ENCODE results near the gene HECTD4.

The HECTD4 gene

GRCh38 chr12:112208301-112208910 lies 173.8 kb downstream of the HECTD4 start:
- no peak overlapping the region for H3K4me3 ChIP-seq (ENCODE audit: control insufficient read depth, low read depth, low read length)
- DNase-seq (ENCODE audit: low read depth): no peak
- no peak for TF ChIP-seq CTCF (conservative IDR thresholded peaks at IDR 0.05; ENCODE audit: control insufficient read depth, insufficient read depth, low read depth, low read length)

- no peak for TF ChIP-seq CTCF (conservative IDR thresholded peaks at IDR 0.05; ENCODE audit: control insufficient read depth, insufficient read depth, low read depth, low read length)
- DNase-seq (ENCODE audit: low read depth): no peak
- no peak overlapping the region for H3K4me3 ChIP-seq (ENCODE audit: control insufficient read depth, low read depth, low read length)
Measured at GRCh38 chr12:112207397-112207924, 174.8 kb downstream of the HECTD4 start.

- no peak for DNase-seq (ENCODE audit: low read depth)
- no peak for TF ChIP-seq CTCF (conservative IDR thresholded peaks at IDR 0.05; ENCODE audit: control insufficient read depth, insufficient read depth, low read depth, low read length)
- H3K4me3 ChIP-seq (ENCODE audit: control insufficient read depth, low read depth, low read length): no peak overlapping the region
Measured at GRCh38 chr12:112206944-112207343, 175.3 kb downstream of the HECTD4 start.

GRCh38 chr12:112199136-112199535 lies 183.1 kb downstream of the HECTD4 start:
- TF ChIP-seq CTCF (conservative IDR thresholded peaks at IDR 0.05; ENCODE audit: control insufficient read depth, insufficient read depth, low read depth, low read length): no peak
- H3K4me3 ChIP-seq (ENCODE audit: control insufficient read depth, low read depth, low read length): no peak overlapping the region
- DNase-seq (ENCODE audit: low read depth): peak; percentile 9

- H3K4me3 ChIP-seq (ENCODE audit: control insufficient read depth, low read depth, low read length): no peak overlapping the region
- peak; percentile 66 for TF ChIP-seq CTCF (conservative IDR thresholded peaks at IDR 0.05; ENCODE audit: control insufficient read depth, insufficient read depth, low read depth, low read length)
- peak; percentile 57 for DNase-seq (ENCODE audit: low read depth)
Measured at GRCh38 chr12:112198120-112198733, 184.0 kb downstream of the HECTD4 start.

GRCh38 chr12:112196196-112196875 lies 185.9 kb downstream of the HECTD4 start:
- no peak for TF ChIP-seq CTCF (conservative IDR thresholded peaks at IDR 0.05; ENCODE audit: control insufficient read depth, insufficient read depth, low read depth, low read length)
- DNase-seq (ENCODE audit: low read depth): no peak

More at GRCh38 chr12:112196196-112196875, 185.9 kb downstream of the HECTD4 start:
- no peak overlapping the region for H3K4me3 ChIP-seq (ENCODE audit: control insufficient read depth, low read depth, low read length)

Data from fibroblast of mammary gland (primary cell).